Hematopoietic multipotent progenitor cell treated with erythropoietin and hydrocortisone succinate and interleukin-3 and kit ligand, for 8 days (in vitro differentiated cells): Measurements from ENCODE around the gene LRGUK.

ENCODE experiments used
- DNase-seq: peaks from one replicate; pipeline ENCODE4 v3.0.0-alpha.2; 2015

The LRGUK gene

DNA sequence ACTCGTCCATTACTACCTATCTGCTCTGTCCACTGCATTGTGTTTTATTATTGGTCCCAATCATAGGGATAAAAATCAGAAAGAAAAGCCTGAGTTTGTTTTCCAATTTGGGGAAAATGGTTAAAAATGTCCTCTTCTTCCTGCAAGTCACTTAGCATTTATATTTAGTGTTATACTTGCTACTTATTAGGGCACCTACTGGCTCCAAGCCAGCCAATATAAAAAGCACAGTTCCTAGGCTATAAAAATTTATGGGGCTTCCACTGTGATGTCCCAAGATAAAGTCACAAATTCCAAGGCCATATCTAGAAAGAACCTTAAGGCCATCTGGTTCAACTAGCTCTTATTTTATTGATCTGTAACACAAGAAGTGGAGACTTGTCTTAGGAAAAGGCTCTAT lies 186.4 kb downstream of the LRGUK start:
- DNase-seq = no peak
